ENCODE results near the gene CHI3L1. TPM values are rescaled to one million over a fixed set of nuclear protein-coding genes. Genes with fewer than 3 reads are reported as not detected.

Gene CHI3L1
- total RNA-seq, 1 experiment from 2014 or later = not detected

GRCh38 chr1:203138066-203138465 lies 48.4 kb downstream of the CHI3L1 start:
- H2BK5ac ChIP-seq (ENCODE audit: insufficient read length, low read length) = no peak overlapping the region
- H2AK5ac ChIP-seq (ENCODE audit: insufficient read length, low read length) = no peak overlapping the region
- H4K20me1 ChIP-seq (ENCODE audit: control insufficient read depth, insufficient read depth, insufficient read length) = no peaks in the 10 kb centered on the region
- DNase-seq = no peak
- H3T11ph ChIP-seq (ENCODE audit: low read length) = no peak overlapping the region
- H3K4me1 Mint-ChIP-seq = peaks cover 16 to 23% of the 10 kb centered on the region in 2 experiments
- no peak overlapping the region for H3K4ac ChIP-seq (ENCODE audit: low read depth, low read length)
- H3K79me1 ChIP-seq (ENCODE audit: insufficient read depth, low read depth, low read length, poor library complexity, severe bottlenecking) = no peaks in the 10 kb centered on the region
- H2BK15ac ChIP-seq (ENCODE audit: low read depth, low read length) = no peak overlapping the region
- no peaks in the 10 kb centered on the region for H3K79me2 ChIP-seq (ENCODE audit: insufficient read depth, low read length)
- WGBS (ENCODE audit: extremely low coverage, insufficient read length, low lambda C conversion rate) = no CpG with 5 or more reads among the region's 3 CpGs
- no peak overlapping the region for H3K27ac Mint-ChIP-seq
- H3K4me2 ChIP-seq (ENCODE audit: insufficient read depth, insufficient read length, low read length) = no peak overlapping the region
- peaks cover 0 to 4% (median 0%) of the 10 kb centered on the region in 3 experiments; a peak in 1 of 7 replicates for H3K36me3 Mint-ChIP-seq (ENCODE audit: insufficient read depth in 1 of 3, low read depth in 3 of 3)
- H3K27me3 Mint-ChIP-seq (ENCODE audit: low read depth) = no peaks in the 10 kb centered on the region; the same call in 1 of the 2 replicates
- H3K9ac ChIP-seq (ENCODE audit: extremely low read depth, insufficient read length, low read length) = no peak overlapping the region
- H3K9me3 Mint-ChIP-seq = peaks cover 2 to 4% of the 10 kb centered on the region in 2 experiments; a peak in 2 of 5 replicates
- no peaks in the 10 kb centered on the region for H3K9me3 ChIP-seq (ENCODE audit: control insufficient read depth, low read depth, low read length)
- H4K5ac ChIP-seq (ENCODE audit: insufficient read length, low read depth, low read length) = no peak overlapping the region
- no peak overlapping the region for H3K14ac ChIP-seq (ENCODE audit: insufficient read depth, low read length)
- H4K8ac ChIP-seq (replicated peaks; ENCODE audit: insufficient read length, low read depth, low read length) = no peak overlapping the region
- no peak overlapping the region for H3K4me3 Mint-ChIP-seq
- H3K27me3 ChIP-seq (ENCODE audit: insufficient read depth, low read length) = no peaks in the 10 kb centered on the region
- no peak overlapping the region for H4K91ac ChIP-seq (ENCODE audit: insufficient read length, low read depth, low read length)
- no peak overlapping the region for H2BK120ac ChIP-seq (ENCODE audit: low read depth, low read length, poor library complexity, severe bottlenecking)
- H3K18ac ChIP-seq (ENCODE audit: insufficient read length, low read depth, low read length) = no peak overlapping the region
- H2BK20ac ChIP-seq (ENCODE audit: low read depth, low read length, poor library complexity, severe bottlenecking) = no peak overlapping the region
- no peak overlapping the region for H2BK12ac ChIP-seq (ENCODE audit: insufficient read length, low read depth, low read length)
- H3K4me1 ChIP-seq (ENCODE audit: insufficient read depth, low read length) = 0 out of 2 replicates have a peak, but pooled peaks cover 4% of the 10 kb centered on the region
- no peak overlapping the region for H3K27ac ChIP-seq (ENCODE audit: insufficient read length, low read depth, low read length)
- H3K56ac ChIP-seq (ENCODE audit: insufficient read length, low read depth, low read length) = no peak overlapping the region
- H2AFZ ChIP-seq (ENCODE audit: low read length) = no peak overlapping the region
- no peak for TF ChIP-seq CTCF (conservative IDR thresholded peaks at IDR 0.05)
- no peaks in the 10 kb centered on the region for H3K23me2 ChIP-seq (ENCODE audit: insufficient read length, low read depth, low read length, poor library complexity, severe bottlenecking)
- H3K23ac ChIP-seq (ENCODE audit: insufficient read length, low read depth, low read length) = no peak overlapping the region
